Forelimb muscle (tissue), 1 donor: ENCODE results near the gene LSM8. TPM values are rescaled to one million over a fixed set of nuclear protein-coding genes. Genes with fewer than 3 reads are reported as not detected.
"Not testable (repeated sequence)": the region's sequence is repeated elsewhere in the genome, so short reads cannot be mapped to it uniquely, and the experiment has no call there.

Experiments used
- DNase-seq: peaks from one replicate; pipeline ENCODE4 v3.0.0-alpha.2; 2013; ENCODE audit warnings: low read depth
- polyA plus RNA-seq: library from polyadenylated mRNA; unstranded; fragments of 120-200 nt; gene quantifications from one replicate; pipeline ENCODE4 v1.2.1, GENCODE V29; 2013; ENCODE audit not compliant: insufficient read length

Gene LSM8
- polyA plus RNA-seq, 1 donor: 38.5 TPM

GRCh38 chr7:118214051-118214832, 30.3 kb downstream of the LSM8 start:
- DNase-seq: peak; percentile 11

GRCh38 chr7:118214833-118215182, 30.8 kb downstream of the LSM8 start:
- no peak for DNase-seq

- DNase-seq: no peak
Observed at GRCh38 chr7:118217210-118217619, 33.3 kb downstream of the LSM8 start.

- no peak for DNase-seq
Observed at GRCh38 chr7:118218413-118219156, 34.6 kb downstream of the LSM8 start.

GRCh38 chr7:118219157-118219512, 35.2 kb downstream of the LSM8 start:
- no peak for DNase-seq

- no peak for DNase-seq
Observed at GRCh38 chr7:118220583-118220982, 36.6 kb downstream of the LSM8 start.

- DNase-seq: no peak
Observed at GRCh38 chr7:118222591-118222990, 38.6 kb downstream of the LSM8 start.

GRCh38 chr7:118224521-118224920, 40.6 kb downstream of the LSM8 start, which contains the start of gene ANKRD7:
Gene ANKRD7, plus strand, starts transcription at chr7:118224704. Its CDS starts 127 bp downstream, at chr7:118224831.
- no peak for DNase-seq

GRCh38 chr7:118232837-118233236, 48.9 kb downstream of the LSM8 start:
- no peak for DNase-seq

GRCh38 chr7:118233799-118234198, 49.8 kb downstream of the LSM8 start:
- DNase-seq: no peak

GRCh38 chr7:118239014-118239413, 55.0 kb downstream of the LSM8 start:
- DNase-seq: no peak

GRCh38 chr7:118240320-118240719, 56.4 kb downstream of the LSM8 start:
- DNase-seq: not testable (repeated sequence)

Other genes with a start within 250 kb of the LSM8 start
- gene ANKRD7, start 40.5 kb downstream of the LSM8 start, polyA plus RNA-seq: 0.33 TPM